HG03045 (cell line): Measurements from ENCODE around the gene FBXL7.

Source experiments
- ATAC-seq: cut with Tn5 transposase; IDR thresholded peaks from one replicate; pipeline ENCODE4 v1.9.1; 2021; ENCODE audit warnings: mild to moderate bottlenecking, moderate library complexity; ENCODE audit not compliant: unreplicated experiment

Gene FBXL7

DNA sequence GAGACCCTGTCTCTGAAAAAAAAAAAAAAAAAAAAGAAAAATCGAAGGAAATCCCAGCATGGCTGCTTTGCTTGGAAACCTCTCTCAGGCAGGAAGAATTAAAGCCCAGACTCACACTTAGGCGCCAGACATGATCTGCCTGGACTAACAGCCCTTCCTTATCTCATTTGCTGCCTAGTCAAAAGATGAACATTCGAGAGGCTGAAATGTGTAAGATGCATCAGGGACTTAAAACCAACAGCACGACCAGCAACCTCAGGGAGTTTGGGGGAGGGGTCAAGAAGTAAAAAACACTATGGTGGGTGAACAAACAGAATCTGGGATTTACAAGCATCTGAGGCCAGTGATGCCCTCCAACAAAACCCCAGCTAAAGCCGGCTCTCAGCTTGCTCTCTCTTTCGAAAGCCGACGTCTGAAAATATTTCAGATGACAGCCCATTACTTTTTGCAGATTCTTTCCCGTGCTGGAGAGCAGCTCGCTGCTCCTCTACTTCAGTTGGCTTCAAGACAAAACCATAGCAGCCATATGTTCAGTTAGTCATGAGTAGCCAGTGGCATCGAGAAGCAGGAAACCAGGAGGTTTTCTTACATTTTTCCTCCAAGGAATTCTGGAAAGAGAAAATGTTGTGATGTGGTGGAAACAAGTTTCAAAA, 429.8 kb downstream of the FBXL7 start:
- no peak for ATAC-seq

DNA sequence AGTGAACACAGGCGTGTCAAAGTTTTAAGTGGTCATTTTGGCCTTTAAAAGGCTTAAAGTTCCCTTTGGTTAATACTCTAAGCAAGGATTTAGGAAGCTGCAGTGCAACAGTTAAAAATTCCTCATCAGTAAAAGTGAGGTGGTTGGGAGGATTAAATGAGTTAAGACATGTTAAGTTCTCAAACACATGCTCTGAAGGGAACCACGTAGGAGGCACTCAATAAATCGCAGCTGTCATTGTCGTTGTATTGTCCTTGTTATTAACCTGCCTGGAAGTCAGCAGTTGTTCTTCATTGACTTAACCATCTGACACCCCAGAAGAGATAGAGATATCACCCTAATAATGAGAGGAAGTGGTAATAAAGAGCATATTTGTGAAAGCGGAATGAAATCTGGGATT, 432.1 kb downstream of the FBXL7 start:
- no peak for ATAC-seq

DNA sequence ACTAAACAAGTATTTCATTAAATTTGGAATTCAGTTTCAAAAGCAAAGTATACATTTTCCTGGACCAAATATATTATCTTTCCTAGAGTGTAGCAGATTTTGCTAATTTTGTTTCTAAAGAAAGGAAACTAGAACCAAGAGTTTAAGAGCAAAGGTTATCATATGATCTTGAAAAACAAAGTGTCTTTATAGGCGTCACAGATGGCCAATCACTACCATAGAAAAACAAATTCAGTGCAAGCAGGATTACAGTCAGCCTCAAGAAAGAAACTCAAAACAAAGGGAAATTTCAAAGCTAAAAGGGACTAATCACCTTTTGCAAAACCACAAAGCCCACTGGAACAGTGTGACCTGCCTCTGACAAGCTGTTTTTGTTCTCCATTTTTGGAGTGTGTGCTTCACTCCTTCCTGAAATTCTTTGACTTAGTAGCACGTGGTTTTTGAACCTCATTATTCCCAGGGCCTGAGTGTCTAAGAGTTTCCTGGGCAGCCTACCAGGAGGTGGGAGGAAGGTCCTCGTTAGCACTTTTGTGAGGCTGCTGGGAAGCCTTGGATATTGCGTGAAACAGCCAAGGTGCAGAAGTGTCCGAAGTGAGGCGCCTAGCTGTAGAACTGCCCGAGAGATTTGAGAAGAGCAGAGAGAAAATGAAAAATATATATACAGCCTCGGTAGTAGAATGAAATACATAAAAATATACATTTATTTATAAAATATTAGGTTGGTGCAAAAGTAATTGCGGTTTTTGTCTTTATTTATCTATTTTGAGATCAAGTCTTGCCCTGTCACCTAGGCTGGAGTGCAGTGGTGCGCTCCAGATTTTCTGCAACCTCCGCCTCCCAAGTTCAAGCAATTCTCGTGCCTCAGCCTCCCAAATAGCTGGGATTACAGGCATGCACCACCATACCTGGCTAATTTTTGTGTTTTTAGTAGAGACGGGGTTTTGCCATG, 433.6 kb downstream of the FBXL7 start:
- no peak for ATAC-seq

DNA sequence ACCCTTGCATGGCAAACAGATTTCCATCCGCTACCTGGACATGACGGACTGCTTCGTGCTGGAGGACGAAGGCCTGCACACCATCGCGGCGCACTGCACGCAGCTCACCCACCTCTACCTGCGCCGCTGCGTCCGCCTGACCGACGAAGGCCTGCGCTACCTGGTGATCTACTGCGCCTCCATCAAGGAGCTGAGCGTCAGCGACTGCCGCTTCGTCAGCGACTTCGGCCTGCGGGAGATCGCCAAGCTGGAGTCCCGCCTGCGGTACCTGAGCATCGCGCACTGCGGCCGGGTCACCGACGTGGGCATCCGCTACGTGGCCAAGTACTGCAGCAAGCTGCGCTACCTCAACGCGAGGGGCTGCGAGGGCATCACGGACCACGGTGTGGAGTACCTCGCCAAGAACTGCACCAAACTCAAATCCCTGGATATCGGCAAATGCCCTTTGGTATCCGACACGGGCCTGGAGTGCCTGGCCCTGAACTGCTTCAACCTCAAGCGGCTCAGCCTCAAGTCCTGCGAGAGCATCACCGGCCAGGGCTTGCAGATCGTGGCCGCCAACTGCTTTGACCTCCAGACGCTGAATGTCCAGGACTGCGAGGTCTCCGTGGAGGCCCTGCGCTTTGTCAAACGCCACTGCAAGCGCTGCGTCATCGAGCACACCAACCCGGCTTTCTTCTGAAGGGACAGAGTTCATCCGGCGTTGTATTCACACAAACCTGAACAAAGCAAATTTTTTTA, 436.7 kb downstream of the FBXL7 start:
- no peak for ATAC-seq

DNA sequence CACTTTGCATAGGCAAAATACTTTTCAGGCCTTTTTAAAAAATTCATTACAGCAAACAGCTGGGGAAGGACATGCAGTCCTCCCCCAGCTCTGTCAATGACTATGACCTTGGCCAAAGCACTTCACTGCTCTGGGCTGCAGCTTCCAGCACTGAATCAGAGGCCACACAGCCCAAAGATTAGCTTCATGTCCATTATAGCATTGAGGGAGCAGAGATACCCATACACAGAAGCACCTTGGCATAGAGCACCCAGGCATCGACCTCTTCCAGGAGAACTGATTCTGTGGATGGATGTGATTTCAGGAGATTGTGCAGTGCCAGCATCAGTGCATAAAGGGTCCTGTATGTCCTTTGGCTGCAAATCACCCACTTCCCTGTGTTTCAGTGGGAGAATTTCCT, 437.7 kb downstream of the FBXL7 start:
- ATAC-seq: no peak

DNA sequence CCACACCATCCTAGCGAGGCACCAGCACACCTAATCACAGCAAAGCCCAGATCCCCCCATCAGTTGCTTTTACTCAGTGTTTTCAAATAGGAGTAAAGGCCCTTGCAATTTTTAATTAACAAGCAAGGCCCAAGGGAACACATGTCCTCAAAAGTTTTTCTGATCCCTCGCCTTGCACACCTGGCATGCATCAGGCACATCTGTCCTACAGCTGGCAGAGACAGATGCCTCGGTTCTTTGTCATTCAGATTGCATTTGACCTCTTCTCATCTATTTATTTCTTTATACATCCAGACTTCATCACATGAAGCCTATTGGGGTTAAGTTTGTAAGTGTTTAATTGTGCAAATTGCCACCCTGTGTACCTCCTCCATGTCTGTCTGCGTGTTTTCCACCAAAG, 438.2 kb downstream of the FBXL7 start:
- ATAC-seq: no peak

DNA sequence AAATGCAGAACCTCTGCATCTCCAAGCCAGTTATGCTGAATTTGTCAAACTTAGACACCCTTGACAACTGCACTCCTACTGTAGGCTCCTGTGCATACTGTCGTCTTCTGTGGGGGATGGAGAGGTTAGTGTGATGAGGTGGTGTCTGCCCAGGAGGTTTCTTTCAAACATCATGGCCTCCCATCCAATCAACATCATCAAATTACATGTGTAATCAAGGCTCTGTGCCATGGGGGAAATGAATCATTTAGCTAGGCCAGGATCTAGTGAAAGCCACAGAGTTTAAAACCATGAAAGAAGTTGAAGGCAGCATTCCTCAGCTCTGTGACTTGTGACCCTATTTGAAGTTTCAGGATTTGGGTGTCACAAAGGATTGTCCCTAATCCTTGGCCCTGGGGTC, 439.0 kb downstream of the FBXL7 start:
- no peak for ATAC-seq

DNA sequence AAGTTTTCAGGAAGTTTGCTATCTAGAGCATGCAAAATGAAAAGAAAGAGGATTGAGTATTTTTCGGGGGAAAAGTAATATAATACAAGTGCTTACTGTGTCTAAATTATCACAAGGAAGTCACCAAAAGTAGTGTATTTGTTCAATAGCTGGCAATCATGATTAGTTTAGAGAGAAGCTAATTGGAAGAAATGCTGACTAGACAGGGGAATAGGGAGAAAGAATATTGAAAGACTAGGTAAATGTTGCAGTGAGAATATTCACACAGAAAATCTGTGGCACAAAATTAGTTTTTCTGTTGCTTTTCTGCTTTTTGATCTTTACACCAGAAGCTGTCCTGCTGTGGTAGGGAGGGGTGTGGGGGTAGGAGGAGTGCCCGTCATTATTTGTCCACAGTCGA, 440.9 kb downstream of the FBXL7 start:
- ATAC-seq: no peak

DNA sequence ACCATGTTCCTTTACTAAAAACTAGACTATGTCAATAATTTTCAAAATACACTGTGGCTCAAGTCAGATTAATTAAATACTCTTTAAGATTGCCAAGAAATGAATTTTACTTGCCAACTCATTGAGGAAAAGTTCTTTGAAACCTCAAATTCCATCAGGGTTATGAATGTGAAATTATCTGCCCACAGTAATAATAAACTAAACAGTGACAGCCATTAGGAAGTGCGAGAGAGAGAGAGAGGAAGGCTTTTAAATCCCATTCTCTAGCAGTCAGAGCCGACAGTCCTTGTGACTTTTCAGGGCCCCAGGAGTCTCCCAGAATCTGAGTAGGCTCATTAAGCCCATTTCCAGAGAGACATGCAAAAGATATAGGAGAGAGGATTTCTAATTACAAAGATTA, 443.5 kb downstream of the FBXL7 start:
- ATAC-seq: no peak

DNA sequence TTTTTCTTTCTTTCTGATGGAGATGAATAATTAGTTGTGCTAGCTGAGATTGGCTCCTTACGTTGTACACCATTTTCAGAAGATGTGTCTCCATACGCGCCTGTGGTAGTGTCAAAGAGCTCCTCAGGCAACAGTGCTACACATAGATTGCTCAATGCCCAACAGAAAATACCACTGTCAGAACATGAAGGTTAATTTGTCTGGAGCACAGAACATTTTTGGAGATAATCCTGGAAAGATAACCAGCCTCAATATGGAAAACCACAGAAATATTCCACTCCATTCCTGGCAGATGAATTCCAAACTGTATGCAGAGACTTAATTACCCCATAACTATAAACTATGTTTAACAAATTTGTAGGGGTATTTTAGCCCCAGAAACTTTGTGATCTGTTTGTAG, 446.0 kb downstream of the FBXL7 start:
- no peak for ATAC-seq

DNA sequence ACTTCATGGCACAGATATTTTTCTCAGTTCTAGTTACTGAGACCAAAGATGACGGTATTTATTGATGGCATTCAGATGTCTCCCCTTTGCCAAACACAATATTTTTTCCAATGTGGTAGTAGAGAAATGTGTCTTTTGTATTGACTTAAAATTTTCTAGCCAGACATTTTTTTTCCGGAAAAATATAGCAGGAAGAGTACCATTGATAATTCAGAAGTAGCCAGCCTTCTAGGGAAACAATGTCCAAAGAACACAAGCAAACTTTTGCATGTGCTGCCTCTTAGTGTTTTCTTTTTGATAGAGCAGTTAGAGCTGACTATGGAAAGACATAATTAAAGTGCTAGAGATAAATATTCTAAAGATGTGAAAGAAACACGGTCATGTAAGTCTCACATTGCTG, 448.2 kb downstream of the FBXL7 start:
- no peak for ATAC-seq

DNA sequence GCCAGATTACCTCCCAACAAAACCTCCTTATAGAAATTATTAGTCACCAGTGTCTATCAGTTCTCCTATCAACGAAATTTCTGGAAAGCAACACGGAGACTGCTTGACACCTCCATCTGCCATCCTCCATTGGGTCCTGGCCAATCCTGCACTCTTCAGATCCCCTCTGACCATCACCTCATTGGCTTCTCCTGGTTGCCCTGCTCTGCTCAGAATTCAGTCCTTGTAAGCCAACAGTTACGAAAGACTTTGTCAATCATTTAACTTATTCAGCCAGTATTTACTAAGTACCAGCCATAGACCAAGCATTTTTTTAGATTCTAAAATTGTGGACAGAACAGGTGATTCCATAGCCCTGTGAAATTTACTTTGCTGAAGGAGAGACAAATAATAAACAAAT, 451.1 kb downstream of the FBXL7 start:
- ATAC-seq: no peak

DNA sequence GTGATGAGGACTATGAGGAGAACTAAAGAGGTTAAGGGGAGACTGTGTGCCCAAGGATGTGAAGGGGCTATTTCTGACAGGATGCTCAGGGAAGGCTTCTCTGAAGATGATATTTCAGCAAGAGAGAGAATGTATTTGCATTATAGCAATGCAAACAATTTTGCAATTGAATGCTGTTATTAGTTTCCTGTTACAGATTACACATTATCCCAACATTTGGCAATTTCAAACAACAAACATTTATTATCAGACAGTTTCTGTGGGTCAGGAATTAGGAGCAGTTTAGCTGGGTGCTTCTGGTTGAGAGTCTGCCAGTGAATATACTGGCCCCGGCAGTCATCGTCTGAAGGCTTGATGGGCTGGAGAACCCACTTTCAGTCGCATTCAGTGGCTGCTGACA, 451.6 kb downstream of the FBXL7 start:
- no peak for ATAC-seq

DNA sequence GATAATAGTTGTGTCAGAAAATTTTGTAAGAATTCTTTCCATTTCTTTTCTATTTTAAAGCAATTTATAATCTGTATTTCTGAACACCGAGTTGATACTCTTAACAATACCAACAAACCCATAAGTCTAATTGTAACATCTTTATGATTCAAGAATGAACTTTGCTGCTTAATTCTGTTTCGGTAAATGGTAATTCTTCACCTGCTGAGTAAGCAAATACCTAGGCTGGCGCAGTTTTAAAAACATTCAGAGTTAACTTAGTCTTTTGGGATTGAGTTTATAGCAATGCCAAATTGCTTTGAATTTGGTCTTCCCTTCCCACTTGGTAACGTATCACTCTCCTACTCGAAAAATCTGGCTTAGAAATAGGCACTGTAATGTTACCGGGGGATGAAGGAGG, 456.6 kb downstream of the FBXL7 start:
- ATAC-seq: no peak

DNA sequence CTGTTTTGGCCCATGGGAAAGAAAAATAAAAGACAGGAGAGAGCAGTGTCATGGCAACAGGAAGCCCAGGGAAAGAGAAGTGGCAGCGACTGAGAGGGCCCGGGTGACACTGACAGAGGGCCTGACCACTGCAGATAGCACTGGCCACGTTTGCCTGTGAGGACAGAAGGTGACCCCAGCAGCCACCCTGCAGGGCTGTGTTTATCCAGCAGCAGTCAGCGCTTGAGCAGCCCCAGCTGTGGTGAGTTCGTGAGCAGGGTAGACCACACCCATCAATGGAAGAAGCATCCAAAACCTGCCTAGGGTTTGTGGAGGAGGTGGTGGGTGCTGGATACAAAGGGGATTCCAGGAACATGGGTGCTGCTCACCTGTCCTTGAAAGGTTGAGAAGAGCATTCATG, 457.1 kb downstream of the FBXL7 start:
- ATAC-seq: no peak

DNA sequence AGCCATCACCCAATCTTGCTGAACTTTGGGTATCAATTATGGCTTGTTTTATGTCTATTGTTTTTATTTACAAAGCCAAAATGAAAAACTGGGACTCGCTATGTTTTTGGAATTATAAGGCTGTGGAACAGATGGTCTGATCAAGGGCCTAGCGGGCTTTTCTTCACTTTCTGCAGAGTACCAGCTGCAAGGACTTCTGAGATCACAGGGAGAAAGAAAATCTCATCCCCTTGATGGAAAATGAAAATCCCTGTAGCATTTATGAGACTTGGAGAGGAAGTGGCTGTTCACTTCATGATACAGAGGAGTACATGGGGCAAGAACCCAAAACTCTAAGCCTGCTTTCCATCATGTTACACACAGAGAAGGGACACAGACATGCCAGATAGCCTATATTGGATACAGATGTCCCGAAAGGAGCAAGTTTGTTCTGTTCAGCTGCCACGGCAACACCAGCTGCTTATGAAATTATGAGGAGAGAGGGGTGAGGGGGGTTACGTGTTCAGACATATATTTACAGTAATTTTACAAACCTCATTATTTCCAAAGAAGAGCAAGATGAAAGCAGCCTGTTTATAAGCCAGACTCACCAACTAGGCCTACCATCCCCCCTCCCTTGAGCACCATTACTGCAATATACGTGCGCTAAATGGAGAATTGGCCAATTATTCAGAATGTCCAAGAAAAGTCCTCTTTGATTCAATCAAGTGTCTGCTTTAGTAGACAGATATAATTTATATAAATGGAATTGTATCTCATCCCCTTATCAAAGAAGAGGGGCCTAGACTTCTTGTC, 459.6 kb downstream of the FBXL7 start:
- no peak for ATAC-seq

DNA sequence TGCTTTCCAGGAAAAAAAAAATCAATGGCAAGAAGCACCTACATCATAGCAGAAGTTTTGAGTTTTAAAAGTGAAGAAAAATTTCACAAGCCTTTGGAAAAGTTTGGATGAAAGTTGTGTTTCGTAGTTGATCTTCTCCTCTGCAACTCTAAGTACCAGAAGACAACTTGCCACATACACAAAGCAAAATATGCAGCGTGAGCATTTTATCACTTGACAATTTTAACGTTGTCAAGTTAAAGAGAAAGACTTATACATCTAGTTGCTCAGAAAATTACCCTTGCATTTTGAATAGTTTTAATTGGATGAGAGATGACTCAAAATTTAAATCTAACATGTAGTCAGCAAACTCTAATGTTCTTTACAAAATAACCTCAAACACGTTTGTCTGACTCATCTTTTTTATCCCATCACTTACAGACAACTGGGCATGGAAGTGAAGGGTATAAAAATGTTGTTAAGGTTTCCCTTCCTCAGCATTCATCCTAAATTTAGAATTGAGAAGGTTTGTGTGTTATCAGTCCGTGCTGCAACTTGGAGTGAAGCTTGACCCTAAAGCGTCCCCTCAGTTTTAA, 466.2 kb downstream of the FBXL7 start:
- no peak for ATAC-seq

DNA sequence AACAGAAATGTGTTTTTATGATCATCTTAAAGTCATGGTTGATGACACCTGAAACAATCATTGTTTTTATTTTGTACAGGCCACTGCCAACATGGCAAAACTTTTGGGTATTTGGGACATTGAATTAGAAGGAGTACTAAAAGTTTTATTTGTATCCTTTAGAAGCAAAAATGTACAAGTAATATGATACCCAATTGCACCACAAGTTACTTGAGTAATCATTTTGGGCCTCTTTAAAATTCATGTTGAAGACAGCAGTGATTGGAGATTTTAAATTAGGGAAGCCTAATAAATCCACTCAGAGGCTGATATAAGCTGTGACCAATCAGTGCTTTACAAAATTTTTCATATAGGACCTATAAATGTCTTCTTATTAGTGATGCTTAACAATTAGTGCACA, 466.7 kb downstream of the FBXL7 start:
- ATAC-seq: no peak

DNA sequence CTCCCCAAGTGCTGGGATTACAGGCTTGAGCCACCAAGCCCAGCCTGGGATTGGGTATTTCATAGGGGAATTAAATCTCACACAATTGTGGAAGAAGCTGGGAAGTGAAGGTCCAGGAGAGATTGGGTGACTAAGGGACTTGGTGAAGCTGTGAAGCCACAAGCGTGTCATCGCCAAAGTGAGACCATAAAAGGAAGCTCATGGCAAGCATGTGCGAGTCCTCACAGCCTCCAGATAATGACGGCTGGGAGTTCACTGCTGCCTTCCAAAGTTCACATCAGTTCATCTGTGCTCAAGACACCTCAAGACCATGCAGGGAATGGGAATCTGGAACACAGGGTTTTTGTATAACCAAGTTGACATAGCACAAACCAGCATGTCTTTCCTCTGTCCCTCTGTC, 469.0 kb downstream of the FBXL7 start:
- ATAC-seq: no peak

DNA sequence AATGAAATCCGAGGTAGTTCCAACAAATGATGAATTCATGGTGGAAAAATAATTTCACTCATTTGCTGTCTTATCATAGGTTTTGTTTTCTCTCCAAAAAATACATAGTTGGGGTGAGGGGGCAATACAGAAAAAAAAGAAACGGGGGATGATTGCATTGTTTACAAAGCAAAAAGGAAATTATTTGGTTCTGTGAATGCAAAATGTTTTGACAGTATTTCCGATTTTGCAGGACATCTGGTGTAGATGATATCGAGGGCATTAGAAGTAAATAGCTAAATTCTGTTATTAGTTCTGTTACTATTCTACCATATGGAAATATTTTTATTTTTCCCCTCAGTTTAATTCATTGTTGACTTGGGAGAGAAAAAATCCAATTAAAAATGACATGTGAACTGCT, 477.9 kb downstream of the FBXL7 start:
- ATAC-seq: no peak

DNA sequence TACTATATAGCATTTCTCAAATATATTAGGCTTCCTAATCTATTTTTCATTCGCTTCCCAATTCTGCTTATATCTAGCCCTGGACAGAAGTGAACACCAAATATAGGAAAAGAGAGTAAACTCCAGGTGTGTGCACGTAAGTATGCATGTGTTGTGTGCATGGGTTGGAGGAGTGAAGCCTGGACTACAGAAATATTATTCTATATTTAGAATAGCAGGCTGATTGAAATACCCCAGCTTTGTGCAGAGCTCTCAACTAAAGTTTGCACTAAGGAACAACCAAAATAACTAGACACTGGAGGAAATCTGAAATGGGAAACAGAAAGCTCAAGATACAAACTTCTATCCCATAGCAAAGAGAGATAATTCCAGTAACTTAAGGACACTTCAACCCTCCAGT, 480.9 kb downstream of the FBXL7 start:
- no peak for ATAC-seq
